HG03354 (cell line): ENCODE results near the gene FHOD3.
"Not testable (repeated sequence)": the region's sequence is repeated elsewhere in the genome, so short reads cannot be mapped to it uniquely, and the experiment has no call there.

ENCODE experiments used
- ATAC-seq: cut with Tn5 transposase; IDR thresholded peaks from one replicate; pipeline ENCODE4 v1.9.1; 2021; ENCODE audit warnings: mild to moderate bottlenecking; ENCODE audit not compliant: unreplicated experiment, poor library complexity, severe bottlenecking

FHOD3 gene

DNA sequence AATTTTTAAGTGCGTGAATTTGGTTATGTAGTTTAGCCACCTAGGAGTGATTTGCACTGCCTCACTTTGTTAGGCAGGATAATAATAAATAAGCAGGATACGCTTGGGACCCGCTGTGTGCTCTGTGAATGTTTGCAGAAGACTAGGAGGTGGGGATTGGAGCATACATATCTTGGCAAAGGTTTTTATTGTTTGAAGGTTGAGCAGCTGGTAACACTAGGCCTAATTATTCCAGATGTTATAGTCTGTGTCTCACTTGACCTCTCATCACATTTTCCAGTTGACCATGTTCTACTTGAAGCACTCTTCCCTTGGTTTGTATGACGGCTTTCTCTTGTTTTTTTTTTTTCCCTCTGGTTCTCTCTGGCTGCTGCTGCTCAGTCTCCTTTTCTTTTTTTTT lies 42.7 kb downstream of the FHOD3 start:
- no peak for ATAC-seq

- no peak for ATAC-seq
These were observed 44.4 kb downstream of the FHOD3 start for GRCh38 chr18:36341944-36342343.

GRCh38 chr18:36348331-36348730 lies 50.8 kb downstream of the FHOD3 start:
- ATAC-seq = no peak

DNA sequence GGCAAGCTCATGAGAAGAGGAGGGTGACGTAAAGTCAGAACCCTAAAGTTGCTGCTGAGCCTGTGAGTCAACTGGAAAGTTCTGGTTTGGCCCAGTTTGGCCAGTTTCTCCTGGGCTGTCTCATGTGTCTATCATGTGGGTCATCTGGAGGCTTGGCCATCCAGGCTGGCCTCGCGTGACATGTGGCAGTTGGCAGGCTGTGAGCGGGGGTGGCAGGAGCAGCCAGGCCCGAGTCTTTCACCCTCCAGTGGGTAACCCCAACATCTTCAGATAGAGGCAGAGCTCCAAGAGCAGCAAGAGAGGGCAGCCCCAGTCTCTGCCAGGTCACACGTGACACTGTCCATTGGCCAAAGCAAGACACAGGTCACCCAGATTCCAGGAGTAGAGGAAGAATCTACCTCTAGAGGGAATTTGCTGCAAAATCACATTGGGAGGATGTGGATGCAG lies 51.5 kb downstream of the FHOD3 start:
- ATAC-seq = no peak

- no peak for ATAC-seq
These were observed 52.0 kb downstream of the FHOD3 start for GRCh38 chr18:36349552-36349951.

GRCh38 chr18:36350251-36350651 lies 52.7 kb downstream of the FHOD3 start:
- ATAC-seq = no peak

DNA sequence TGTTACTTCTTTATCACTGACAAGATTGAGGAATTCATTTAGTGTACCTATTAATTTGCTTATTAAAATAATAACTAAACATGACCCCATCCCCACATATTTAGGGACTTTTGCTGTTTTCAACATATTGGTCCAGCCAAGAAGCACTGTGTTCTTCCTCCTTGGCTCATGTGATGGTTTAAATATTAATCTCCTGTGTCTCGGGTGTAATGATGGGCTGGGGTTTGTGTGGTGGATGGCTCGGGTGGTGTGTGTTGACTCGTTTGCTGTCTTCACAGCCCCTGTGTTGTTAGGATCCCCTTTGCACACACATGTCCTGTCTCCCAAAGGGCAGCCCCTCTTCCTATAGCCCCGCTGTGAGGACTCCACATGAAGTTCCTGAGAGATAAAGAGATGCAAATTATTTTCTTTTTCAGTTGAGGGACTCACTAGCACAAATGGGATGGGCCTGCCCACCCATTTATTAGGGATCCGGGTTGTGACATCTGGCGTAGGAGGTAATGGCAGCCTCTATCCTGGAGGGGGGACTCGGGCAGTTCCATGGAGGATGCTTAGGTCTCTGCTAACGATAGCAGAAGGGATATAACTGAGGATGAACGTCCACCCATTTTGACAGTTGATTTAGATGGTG lies 53.4 kb downstream of the FHOD3 start:
- no peak for ATAC-seq

GRCh38 chr18:36352384-36352783 lies 54.9 kb downstream of the FHOD3 start:
- no peak for ATAC-seq

DNA sequence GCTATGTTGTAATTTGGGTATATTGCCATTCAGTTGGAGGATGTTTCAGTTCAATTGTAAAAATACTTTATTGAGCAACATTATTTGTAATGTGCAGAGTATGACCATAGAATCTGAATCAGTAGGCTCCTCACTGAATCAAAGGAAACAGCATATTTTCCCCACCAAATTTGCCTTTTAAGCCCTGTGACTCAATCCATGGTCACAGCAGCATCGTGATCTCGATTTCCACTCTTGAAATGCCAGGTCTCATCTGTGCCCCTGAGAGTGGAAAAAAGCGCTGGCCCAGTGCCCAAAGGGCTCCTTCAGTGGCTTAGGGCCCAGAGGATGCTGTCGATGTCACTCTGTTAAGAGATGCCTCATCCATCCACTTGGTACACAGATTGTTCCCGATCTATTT lies 57.5 kb downstream of the FHOD3 start:
- no peak for ATAC-seq

GRCh38 chr18:36355511-36355910 lies 58.0 kb downstream of the FHOD3 start:
- ATAC-seq = no peak

DNA sequence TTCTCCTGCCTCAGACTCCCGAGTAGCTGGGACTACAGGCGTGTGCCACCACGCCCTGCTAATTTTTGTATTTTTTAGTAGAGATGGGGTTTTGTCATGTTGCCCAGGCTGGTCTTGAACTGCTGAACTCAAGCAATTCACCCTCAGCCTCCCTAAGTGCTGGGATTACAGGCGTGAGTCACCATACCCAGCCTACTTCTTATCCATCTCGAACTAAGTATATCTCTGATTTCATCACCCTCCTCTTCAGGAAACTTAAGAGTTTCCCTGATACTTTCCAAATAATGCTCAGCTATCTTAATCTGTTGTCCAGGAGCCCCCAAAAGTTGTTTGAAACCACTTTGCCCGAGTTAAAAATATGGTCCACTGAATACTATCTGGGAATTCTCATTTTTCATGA lies 59.2 kb downstream of the FHOD3 start:
- not testable (repeated sequence) for ATAC-seq

GRCh38 chr18:36358141-36358540 lies 60.6 kb downstream of the FHOD3 start:
- no peak for ATAC-seq

DNA sequence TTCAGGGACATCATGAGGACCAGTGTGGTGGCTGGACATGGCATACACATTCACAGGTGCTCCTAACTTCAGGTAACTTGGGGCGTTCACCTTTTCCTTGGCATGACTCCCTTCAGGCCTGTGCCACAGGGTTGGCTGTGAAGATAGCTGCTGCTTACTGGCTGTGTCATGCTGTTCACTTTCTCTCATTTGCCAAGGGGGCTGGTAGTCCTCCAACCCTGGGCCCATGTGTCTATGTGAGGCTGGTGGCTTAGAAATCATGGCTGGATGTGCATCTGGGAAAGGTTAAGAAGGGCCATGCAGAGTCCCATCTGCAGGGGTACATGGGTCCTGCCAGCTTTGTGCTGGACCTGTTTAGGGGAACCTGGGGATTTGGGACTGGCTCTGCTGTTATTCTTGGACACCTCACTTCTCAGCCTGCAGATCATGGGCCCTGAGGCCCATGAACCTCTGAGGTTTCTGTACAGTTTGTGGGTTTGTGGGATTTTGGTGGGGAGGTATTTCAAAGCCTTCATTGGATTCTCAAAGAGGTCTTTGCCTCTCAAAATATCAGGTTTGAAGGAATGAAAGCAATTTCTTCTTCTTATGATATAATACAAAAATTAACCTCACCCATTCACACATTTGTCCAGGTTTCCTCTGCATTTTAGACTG lies 62.9 kb downstream of the FHOD3 start:
- no peak for ATAC-seq

DNA sequence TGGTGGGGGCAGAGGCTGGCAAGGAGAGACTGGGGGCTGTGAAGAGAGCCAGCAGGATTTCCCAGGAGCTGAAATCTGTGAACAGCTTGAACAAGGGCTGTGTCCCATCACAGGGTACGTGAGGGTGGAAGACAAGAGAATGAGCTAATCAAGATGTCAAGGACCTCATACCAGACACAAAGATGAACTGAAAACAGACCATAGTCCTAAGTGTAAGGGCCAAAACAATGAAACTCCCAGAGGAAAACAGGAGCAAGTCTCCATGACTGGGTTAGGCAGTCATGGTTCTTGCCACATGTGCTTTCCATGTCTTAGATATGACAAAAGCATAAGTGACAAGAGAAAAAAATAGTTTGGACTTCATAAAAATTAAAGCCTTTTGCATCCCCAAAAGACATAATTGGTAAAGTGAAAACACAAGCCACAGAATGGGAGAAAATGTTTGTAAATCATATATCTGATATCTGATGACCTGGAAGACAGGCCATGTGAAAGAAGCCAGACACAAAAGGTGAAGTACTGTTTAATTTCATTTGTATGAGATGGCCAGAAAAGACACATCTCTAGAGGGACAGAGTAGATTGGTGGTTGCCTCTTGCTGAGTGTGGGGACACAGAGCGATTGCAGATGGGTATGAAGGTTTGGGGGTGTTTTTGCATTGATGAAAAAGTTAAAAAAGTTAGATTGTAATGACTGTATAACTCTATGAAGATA lies 67.6 kb downstream of the FHOD3 start:
- no peak for ATAC-seq

GRCh38 chr18:36365836-36366775 lies 68.6 kb downstream of the FHOD3 start:
- ATAC-seq = no peak

GRCh38 chr18:36366994-36367839 lies 69.7 kb downstream of the FHOD3 start:
- no peak for ATAC-seq

GRCh38 chr18:36368889-36369288 lies 71.4 kb downstream of the FHOD3 start:
- no peak for ATAC-seq

DNA sequence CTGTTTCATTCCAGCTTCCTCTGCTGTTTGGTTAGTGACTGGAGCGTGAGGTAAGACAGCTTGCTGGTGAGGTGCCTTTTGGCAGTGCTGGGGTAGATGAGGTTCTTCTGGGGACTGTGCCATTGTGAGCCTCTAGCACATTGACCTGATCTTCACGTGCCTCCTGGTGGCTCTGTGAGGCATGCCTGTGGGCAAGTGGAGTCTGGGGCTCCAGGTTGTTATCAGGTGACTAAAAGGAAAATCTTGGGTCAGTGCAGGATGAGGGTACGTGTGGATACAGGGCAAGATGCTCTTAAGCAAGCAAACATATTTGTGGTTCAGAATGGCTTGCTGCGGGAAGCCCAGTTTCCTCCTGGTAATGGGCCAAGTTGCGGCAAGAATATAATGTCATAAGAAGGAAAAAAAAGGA lies 75.4 kb downstream of the FHOD3 start:
- ATAC-seq = no peak

DNA sequence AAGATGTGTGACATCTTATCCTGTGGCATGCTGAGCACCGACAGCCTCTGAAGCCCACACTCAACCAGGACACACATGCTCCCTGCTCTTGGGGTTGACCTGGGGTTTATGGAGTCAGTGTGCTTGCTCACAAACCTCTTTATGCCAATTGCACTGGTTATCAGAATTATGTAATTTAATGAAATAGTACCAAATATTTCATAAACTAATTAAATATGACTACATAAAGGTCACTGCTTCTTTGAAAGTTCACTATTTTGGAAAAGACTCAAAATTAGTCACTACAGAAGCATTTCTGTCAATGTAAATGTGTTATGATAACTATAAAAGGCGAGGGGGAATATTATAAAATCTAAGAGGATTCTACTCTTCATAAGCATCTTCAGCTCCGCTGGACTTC lies 76.7 kb downstream of the FHOD3 start:
- no peak for ATAC-seq
